PC-3 (cell line): ENCODE measurements around the gene MAP7. TPM values are rescaled to one million over a fixed set of nuclear protein-coding genes. Genes with fewer than 3 reads are reported as not detected.
A peak's percentile ranks its signal among the peaks of the same experiment; 100 is the strongest.

Experiments
- ATAC-seq: fragments of 200-7000 bp; cut with Tn5 transposase; 2 replicates; pipeline ENCODE4 v1.9.1; 2020; ENCODE audit warnings: mild to moderate bottlenecking, moderate library complexity
- BruUV-seq: library from RNA; stranded (reverse); fragments of 400-500 nt; replicated peaks from 2 replicates; lab custom pipeline; 2021; lab: Mats Ljungman, UMichigan
- CTCF ChIA-PET: fragments of 300-600 bp; sonication (Branson Sonifier 250); formaldehyde crosslinking; loops from one replicate; lab custom pipeline; 2022; ENCODE audit warnings: antibody characterized with exemption; lab: Charles Lee
- POLR2A ChIA-PET: fragments of 300-600 bp; sonication (Branson Sonifier 250); formaldehyde crosslinking; loops from one replicate; lab custom pipeline; 2022; ENCODE audit warnings: antibody characterized with exemption; ENCODE audit not compliant: unreplicated experiment; lab: Charles Lee
- DNase-seq: peaks from one replicate; pipeline ENCODE4 v3.0.0-alpha.2; 2015
- H2AFZ ChIP-seq: fragments of 300-600 bp; sonication (generic); 2 replicates; pipeline ENCODE4 v1.6.0; 2016; ENCODE audit warnings: antibody characterized with exemption, low read length
- H3F3A ChIP-seq: fragments of 300-600 bp; sonication (generic); one replicate; pipeline ENCODE4 v1.6.0; 2017; ENCODE audit warnings: antibody characterized with exemption, low read length, control low read depth, mild to moderate bottlenecking; ENCODE audit not compliant: unreplicated experiment
- H3K27ac ChIP-seq: fragments of 300-600 bp; sonication (generic); 2 replicates; pipeline ENCODE4 v1.5.1; 2016; ENCODE audit warnings: mild to moderate bottlenecking, low read length
- H3K27me3 ChIP-seq: fragments of 300-600 bp; sonication (generic); 2 replicates; pipeline ENCODE4 v1.6.1; 2016; ENCODE audit warnings: low read length, mixed read lengths
- H3K36me3 ChIP-seq: fragments of 300-600 bp; sonication (generic); 2 replicates; pipeline ENCODE4 v1.6.1; 2016; ENCODE audit warnings: low read depth, mixed run types, low read length, mixed read lengths
- H3K4me1 ChIP-seq: fragments of 300-600 bp; sonication (generic); 2 replicates; pipeline ENCODE4 v1.5.1; 2016; ENCODE audit warnings: low read length; ENCODE audit not compliant: insufficient read depth
- H3K4me2 ChIP-seq: fragments of 300-600 bp; sonication (generic); 2 replicates; pipeline ENCODE4 v1.6.0; 2016; ENCODE audit warnings: low read length
- H3K4me3 ChIP-seq: fragments of 300-600 bp; sonication (generic); 2 replicates; pipeline ENCODE4 v1.5.1; 2016; ENCODE audit warnings: mild to moderate bottlenecking, low read length, mixed read lengths
- H3K79me2 ChIP-seq: fragments of 300-600 bp; sonication (generic); 2 replicates; pipeline ENCODE4 v1.6.1; 2017; ENCODE audit warnings: low read length, mixed read lengths
- H3K9ac ChIP-seq: fragments of 300-600 bp; sonication (generic); 2 replicates; pipeline ENCODE4 v1.6.0; 2016; ENCODE audit warnings: mild to moderate bottlenecking, low read length
- H3K9me2 ChIP-seq: fragments of 300-600 bp; sonication (generic); replicated peaks from 2 replicates; pipeline ENCODE4 v1.6.1; 2016; ENCODE audit warnings: mixed run types, low read length, mixed read lengths
- H3K9me3 ChIP-seq: fragments of 300-600 bp; sonication (generic); 2 replicates; pipeline ENCODE4 v1.6.1; 2016; ENCODE audit warnings: low read length, mixed read lengths
- H4K20me1 ChIP-seq: fragments of 300-600 bp; sonication (generic); 2 replicates; pipeline ENCODE4 v1.6.1; 2016; ENCODE audit warnings: low read length, mixed read lengths
- CTCF ChIP-seq: fragments of 300-600 bp; sonication (generic); conservative IDR thresholded peaks from 2 replicates; pipeline ENCODE4 v1.5.1; 2017; ENCODE audit warnings: antibody characterized with exemption, low read depth, mild to moderate bottlenecking, low read length
- EZH2 ChIP-seq: fragments of 300-600 bp; sonication (generic); IDR thresholded peaks from one replicate; pipeline ENCODE4 v1.6.1; 2017; ENCODE audit warnings: antibody characterized with exemption, mild to moderate bottlenecking, low read length; ENCODE audit not compliant: unreplicated experiment
- EZH2phosphoT487 ChIP-seq: fragments of 300-600 bp; sonication (generic); IDR thresholded peaks from 2 replicates; pipeline ENCODE4 v1.6.1; 2018; ENCODE audit warnings: mild to moderate bottlenecking, antibody characterized with exemption, low read length, borderline replicate concordance
- intact Hi-C: fragments of 100-400 bp; cut with micrococcal nuclease; formaldehyde crosslinking; loops from 2 replicates; pipeline ENCODE4 v1.9.0; 2023
- total RNA-seq: library from RNA; depleted of rRNA; stranded (reverse); fragments of >200 nt; gene quantifications from 2 replicates; pipeline ENCODE4 v1.2.3, GENCODE V29; 2014

Gene MAP7
- total RNA-seq, 1 experiment from 2014 or later = 13.9 TPM

DNA sequence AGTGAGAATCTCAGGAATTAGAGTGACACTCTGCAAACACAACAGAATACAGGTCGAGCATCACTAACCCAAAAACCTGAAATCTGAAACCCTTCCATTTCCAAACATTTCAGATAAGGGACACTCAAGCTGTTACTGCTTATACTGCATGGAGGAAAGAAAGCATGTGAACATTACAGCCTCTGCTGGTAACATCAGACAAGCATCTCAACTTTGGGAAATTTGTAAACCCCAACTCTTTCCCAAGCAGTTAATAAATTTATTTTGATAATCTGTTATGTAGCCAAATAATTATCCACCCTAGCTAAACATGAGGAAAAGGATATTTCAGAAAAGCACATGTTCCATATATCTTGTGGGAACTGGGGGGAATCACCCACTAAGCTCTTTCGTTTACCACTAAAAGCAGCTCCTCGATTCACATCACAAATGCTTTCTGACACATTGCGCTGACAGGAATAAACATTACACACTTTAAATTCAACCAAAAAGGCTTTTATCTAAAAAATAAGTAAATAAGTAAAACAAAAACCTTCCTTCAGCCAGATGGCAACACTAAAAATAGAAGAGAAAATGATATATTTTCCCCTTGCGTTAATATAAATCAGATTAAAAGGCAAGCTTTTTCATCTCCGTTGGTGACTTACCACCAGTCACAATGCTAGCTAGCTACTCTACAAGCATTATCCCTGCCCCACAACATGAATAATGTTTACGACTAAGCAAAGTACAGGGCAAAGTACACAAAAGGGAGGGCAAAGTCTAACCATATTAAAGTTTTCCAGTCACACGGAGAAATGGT is 120.8 kb downstream of the MAP7 start:
- no peaks in the 10 kb centered on the region for H3K36me3 ChIP-seq
- POLR2A ChIA-PET = no interaction called here
- H3K9ac ChIP-seq = no peak overlapping the region
- no peaks in the 10 kb centered on the region for H3F3A ChIP-seq
- ATAC-seq (peak; percentile 76), DNase-seq (peak; percentile 2)
- intact Hi-C loops = no loop called here
- H3K27ac ChIP-seq = no peak overlapping the region
- H3K9me2 ChIP-seq = no peaks in the 10 kb centered on the region
- BruUV-seq = no TSS peak
- TF ChIP-seq EZH2phosphoT487 (no peak), CTCF (no peak), EZH2 (no peak)
- no peaks in the 10 kb centered on the region for H3K4me1 ChIP-seq
- H4K20me1 ChIP-seq = no peaks in the 10 kb centered on the region
- CTCF ChIA-PET = no interaction called here
- no peak overlapping the region for H2AFZ ChIP-seq
- no peaks in the 10 kb centered on the region for H3K27me3 ChIP-seq
- H3K4me3 ChIP-seq = no peak overlapping the region
- H3K4me2 ChIP-seq = no peak overlapping the region
- H3K79me2 ChIP-seq = no peaks in the 10 kb centered on the region
- H3K9me3 ChIP-seq = no peaks in the 10 kb centered on the region

- no TSS peak for BruUV-seq
- H3K4me1 ChIP-seq = no peaks in the 10 kb centered on the region
Measured at GRCh38 chr6:136427378-136427717, 122.9 kb downstream of the MAP7 start.

More at GRCh38 chr6:136427378-136427717, 122.9 kb downstream of the MAP7 start:
- CTCF ChIA-PET = no interaction called here
- no peaks in the 10 kb centered on the region for H3K9me3 ChIP-seq
- H4K20me1 ChIP-seq = no peaks in the 10 kb centered on the region
- no peaks in the 10 kb centered on the region for H3K9me2 ChIP-seq
- TF ChIP-seq EZH2phosphoT487 = no peak
- no peak for TF ChIP-seq EZH2
- TF ChIP-seq CTCF = no peak
- DNase-seq (no peak), ATAC-seq (no peak)
- no peaks in the 10 kb centered on the region for H3K79me2 ChIP-seq
- H2AFZ ChIP-seq = no peak overlapping the region
- no peak overlapping the region for H3K27ac ChIP-seq
- no peaks in the 10 kb centered on the region for H3K27me3 ChIP-seq
- POLR2A ChIA-PET = no interaction called here
- no peaks in the 10 kb centered on the region for H3F3A ChIP-seq
- intact Hi-C loops = no loop called here
- H3K4me3 ChIP-seq = no peak overlapping the region
- H3K9ac ChIP-seq = no peak overlapping the region
- H3K4me2 ChIP-seq = no peak overlapping the region
- no peaks in the 10 kb centered on the region for H3K36me3 ChIP-seq
